IPS-18a (cell line): ENCODE measurements around the gene UROS.

Experiments
- H3K27ac ChIP-seq: one replicate; pipeline ENCODE4 v1.5.1; 2013; ENCODE audit warnings: low read length
- H3K27me3 ChIP-seq: one replicate; pipeline ENCODE4 v1.6.1; 2013; ENCODE audit warnings: mild to moderate bottlenecking, low read length; ENCODE audit not compliant: control insufficient read depth, insufficient read depth
- H3K36me3 ChIP-seq: one replicate; pipeline ENCODE4 v1.6.1; 2013; ENCODE audit warnings: low read depth, low read length; ENCODE audit not compliant: control insufficient read depth
- H3K4me1 ChIP-seq: one replicate; pipeline ENCODE4 v1.6.1; 2013; ENCODE audit warnings: low read depth, low read length; ENCODE audit not compliant: control insufficient read depth
- H3K4me3 ChIP-seq: one replicate; pipeline ENCODE4 v1.5.1; 2013; ENCODE audit warnings: low read length
- H3K9ac ChIP-seq: one replicate; pipeline ENCODE4 v1.6.1; 2013; ENCODE audit warnings: mild to moderate bottlenecking, low read length, moderate library complexity
- H3K9me3 ChIP-seq: one replicate; pipeline ENCODE4 v1.6.1; 2013; ENCODE audit warnings: low read depth, low read length; ENCODE audit not compliant: control insufficient read depth

UROS gene

DNA sequence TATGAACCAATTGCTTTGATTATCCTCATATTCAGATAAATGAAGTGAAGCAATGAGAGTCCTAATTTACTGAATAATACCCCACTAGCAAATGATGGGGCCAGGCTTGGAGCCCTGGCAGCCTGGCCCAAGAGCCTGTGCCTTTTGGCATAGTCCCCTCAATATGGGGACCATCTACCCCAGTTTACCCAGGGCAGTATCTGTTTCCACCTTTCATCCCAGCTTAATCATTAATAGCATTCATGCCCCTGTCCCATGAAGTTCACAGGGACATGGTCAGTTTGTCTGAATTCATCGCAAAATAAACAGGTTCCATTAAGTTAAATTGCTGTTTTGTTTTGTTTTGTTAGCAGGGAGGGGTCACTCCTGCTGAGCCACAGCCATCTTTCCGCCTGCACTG lies 25.8 kb upstream of the UROS start:
- Histone ChIP-seq H3K9ac (no peak overlapping the region), H3K9me3 (no peaks in the 10 kb centered on the region), H3K4me1 (no peaks in the 10 kb centered on the region), H3K27ac (no peak overlapping the region), H3K36me3 (peaks cover 4% of the 10 kb centered on the region), H3K4me3 (no peak overlapping the region), H3K27me3 (no peaks in the 10 kb centered on the region)

DNA sequence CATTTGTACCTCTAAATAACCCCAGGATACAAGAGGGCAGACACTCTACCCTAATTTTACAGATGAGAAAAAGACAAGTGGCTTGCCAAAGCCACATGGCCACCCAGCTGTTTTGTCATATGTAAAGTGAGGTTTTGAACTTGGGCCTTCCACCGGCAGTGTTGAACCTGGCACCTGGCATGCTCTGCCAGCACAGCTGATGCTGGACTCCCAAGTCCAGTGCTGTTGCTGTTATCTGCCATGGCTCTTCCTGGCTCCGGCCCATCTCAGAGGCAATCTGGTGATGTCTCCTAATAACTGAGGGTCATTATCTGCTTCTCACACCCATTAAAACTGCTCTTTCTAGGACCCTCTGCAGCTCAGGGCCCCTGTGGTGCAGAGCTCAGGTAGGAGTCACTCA lies 25.3 kb upstream of the UROS start:
- Histone ChIP-seq H3K4me1 (no peaks in the 10 kb centered on the region), H3K36me3 (peaks cover 4% of the 10 kb centered on the region), H3K4me3 (no peak overlapping the region), H3K9ac (no peak overlapping the region), H3K27ac (no peak overlapping the region), H3K9me3 (no peaks in the 10 kb centered on the region), H3K27me3 (no peaks in the 10 kb centered on the region)

GRCh38 chr10:125846894-125847293 lies 23.8 kb upstream of the UROS start:
- no peaks in the 10 kb centered on the region for H3K27me3 ChIP-seq
- no peaks in the 10 kb centered on the region for H3K4me1 ChIP-seq
- no peak overlapping the region for H3K27ac ChIP-seq
- H3K9ac ChIP-seq: no peak overlapping the region
- H3K4me3 ChIP-seq: no peak overlapping the region
- H3K36me3 ChIP-seq: peaks cover 8% of the 10 kb centered on the region
- no peaks in the 10 kb centered on the region for H3K9me3 ChIP-seq

DNA sequence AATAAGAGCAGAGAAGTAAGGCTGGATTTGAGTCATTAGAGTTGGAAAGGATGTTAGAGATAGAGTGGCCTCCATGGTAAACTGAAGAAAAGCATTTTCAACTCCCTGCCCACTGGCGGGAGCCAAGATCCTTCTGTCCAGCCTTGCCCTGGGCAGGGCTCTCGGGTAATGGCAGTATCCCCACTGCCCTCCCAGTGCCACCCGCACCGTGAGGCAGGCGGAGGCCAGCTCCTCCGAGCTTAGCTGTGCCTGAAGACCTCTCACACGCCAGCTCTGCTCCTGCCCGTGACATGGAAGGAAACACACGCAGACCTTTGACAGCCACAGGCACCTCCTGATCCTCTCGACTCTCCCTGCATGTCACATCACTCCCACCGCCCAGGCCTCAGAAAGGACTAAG lies 22.6 kb upstream of the UROS start:
- no peak overlapping the region for H3K9ac ChIP-seq
- no peaks in the 10 kb centered on the region for H3K27me3 ChIP-seq
- no peaks in the 10 kb centered on the region for H3K9me3 ChIP-seq
- H3K4me1 ChIP-seq: no peaks in the 10 kb centered on the region
- peaks cover 15% of the 10 kb centered on the region for H3K36me3 ChIP-seq
- H3K27ac ChIP-seq: no peak overlapping the region
- no peak overlapping the region for H3K4me3 ChIP-seq

DNA sequence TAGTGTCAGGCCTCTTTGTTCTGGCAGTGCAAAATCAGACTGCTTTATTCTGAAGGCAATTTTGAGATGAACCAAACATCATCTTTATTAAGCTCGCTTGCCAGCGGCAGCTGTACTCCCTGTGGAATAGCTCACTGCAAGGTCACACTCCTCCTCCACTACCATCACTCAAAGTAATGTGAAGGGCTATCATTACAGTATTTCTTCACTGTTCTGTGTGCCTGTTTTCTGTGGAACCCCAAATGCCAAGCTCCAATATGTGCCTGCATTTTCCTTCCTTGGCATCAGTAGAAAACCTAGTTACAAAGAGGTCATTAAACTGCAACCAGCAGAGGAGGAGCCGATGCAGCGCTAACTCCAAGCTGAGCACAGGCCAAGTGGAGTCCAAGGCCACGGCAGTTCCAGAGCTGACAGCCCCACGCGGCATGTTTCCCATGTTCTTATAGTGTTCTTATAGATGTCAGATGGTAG lies 21.7 kb upstream of the UROS start:
- no peaks in the 10 kb centered on the region for H3K4me1 ChIP-seq
- H3K9ac ChIP-seq: no peak overlapping the region
- peaks cover 23% of the 10 kb centered on the region for H3K36me3 ChIP-seq
- no peaks in the 10 kb centered on the region for H3K27me3 ChIP-seq
- H3K27ac ChIP-seq: no peak overlapping the region
- no peak overlapping the region for H3K4me3 ChIP-seq
- H3K9me3 ChIP-seq: no peaks in the 10 kb centered on the region

- Histone ChIP-seq H3K27ac (no peak overlapping the region), H3K36me3 (peaks cover 30% of the 10 kb centered on the region), H3K9ac (no peak overlapping the region), H3K4me1 (no peaks in the 10 kb centered on the region), H3K27me3 (no peaks in the 10 kb centered on the region), H3K9me3 (no peaks in the 10 kb centered on the region), H3K4me3 (no peak overlapping the region)
These were observed 20.7 kb upstream of the UROS start for GRCh38 chr10:125843603-125844329.

GRCh38 chr10:125840955-125841354 lies 17.9 kb upstream of the UROS start:
- Histone ChIP-seq H3K36me3 (peaks cover 55% of the 10 kb centered on the region), H3K9me3 (no peaks in the 10 kb centered on the region), H3K4me3 (no peak overlapping the region), H3K27me3 (no peaks in the 10 kb centered on the region), H3K9ac (no peak overlapping the region), H3K4me1 (no peaks in the 10 kb centered on the region), H3K27ac (no peak overlapping the region)

DNA sequence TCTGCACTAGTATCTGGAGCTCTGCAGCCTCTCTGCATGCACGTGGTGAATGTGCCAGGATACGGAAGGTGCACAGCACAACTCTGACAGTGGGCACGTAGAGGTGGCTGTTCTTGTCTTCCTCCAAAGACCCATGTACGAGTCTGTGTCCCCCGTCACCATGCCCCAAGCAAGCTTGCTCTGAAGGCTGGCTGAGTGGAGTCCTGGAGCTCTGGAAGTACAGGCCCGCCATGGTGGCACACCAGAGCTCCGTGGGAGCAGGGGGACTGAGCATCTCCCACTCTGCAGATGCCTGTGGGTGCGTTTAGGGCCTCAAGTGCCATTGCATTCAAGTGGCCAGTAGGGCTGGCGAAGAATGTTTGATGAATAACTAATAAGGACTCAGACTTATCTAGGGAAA lies 17.3 kb upstream of the UROS start:
- H3K36me3 ChIP-seq: peaks cover 61% of the 10 kb centered on the region
- H3K27ac ChIP-seq: no peak overlapping the region
- no peaks in the 10 kb centered on the region for H3K27me3 ChIP-seq
- H3K4me3 ChIP-seq: no peak overlapping the region
- no peak overlapping the region for H3K9ac ChIP-seq
- no peaks in the 10 kb centered on the region for H3K9me3 ChIP-seq
- no peaks in the 10 kb centered on the region for H3K4me1 ChIP-seq

DNA sequence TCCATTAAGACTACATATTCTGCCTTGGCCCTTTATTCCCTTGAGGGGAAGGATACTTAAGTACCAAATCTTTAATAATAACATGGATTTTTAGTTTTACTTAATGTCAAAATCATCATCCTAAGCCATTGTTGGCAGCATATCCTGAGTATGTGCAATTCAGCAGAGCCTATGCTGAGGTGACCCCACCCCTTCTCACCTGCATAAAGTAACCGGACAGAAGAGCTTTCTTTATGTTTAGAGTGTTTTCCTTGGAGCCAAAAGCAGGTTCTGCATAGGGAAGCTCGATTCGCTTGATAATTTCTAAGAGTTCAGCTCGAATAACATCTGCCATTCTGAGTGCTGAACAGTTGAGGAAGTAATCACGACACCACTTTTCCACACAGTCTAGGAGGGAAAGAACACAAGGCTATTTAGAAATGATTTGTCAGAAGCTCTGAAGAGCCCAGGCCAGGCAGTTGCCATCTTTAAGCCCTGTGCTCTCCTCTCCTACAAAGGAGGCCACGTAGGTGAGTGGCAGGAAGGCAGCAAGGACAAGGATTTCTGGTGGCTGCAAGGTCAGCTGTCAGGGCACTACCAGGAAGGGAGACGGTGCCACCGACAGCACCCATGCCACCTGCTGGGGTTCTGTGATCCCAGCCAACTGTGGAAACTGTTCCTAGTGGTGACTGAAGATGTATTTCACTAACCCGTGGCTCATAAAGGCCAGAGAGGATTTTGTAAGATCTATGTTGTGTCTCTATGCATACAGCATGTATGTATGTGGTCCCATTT lies 15.9 kb upstream of the UROS start:
- Histone ChIP-seq H3K27me3 (no peaks in the 10 kb centered on the region), H3K9me3 (no peaks in the 10 kb centered on the region), H3K4me3 (no peak overlapping the region), H3K27ac (no peak overlapping the region), H3K4me1 (no peaks in the 10 kb centered on the region), H3K36me3 (peaks cover 71% of the 10 kb centered on the region), H3K9ac (no peak overlapping the region)

DNA sequence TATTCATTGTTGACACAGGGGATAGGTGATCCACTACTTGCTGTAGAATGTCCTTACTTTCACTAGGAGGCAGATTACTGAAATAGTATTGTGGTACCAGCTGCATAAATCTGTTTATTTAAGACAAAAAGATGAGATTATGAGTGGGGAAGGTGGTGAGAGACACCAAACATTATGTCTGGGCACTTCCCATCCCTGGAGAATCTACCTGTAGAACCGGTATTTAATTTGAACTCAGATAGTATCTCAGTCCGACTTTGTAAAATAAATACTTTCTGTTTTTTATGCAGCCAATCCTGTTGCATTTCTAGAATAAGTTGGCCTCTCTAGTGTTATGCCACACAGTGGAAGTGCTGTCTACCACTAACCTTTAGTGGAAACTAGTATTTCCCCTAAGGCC lies 13.7 kb upstream of the UROS start:
- H3K9ac ChIP-seq: no peak overlapping the region
- H3K27ac ChIP-seq: no peak overlapping the region
- H3K4me3 ChIP-seq: no peak overlapping the region
- H3K36me3 ChIP-seq: peaks cover 88% of the 10 kb centered on the region
- no peaks in the 10 kb centered on the region for H3K27me3 ChIP-seq
- no peaks in the 10 kb centered on the region for H3K4me1 ChIP-seq
- H3K9me3 ChIP-seq: no peaks in the 10 kb centered on the region

- H3K36me3 ChIP-seq: peaks cover 74% of the 10 kb centered on the region
- no peak overlapping the region for H3K4me3 ChIP-seq
- H3K27ac ChIP-seq: no peak overlapping the region
- H3K9ac ChIP-seq: no peak overlapping the region
- H3K9me3 ChIP-seq: no peaks in the 10 kb centered on the region
- H3K27me3 ChIP-seq: no peaks in the 10 kb centered on the region
- peaks cover 5% of the 10 kb centered on the region for H3K4me1 ChIP-seq
These were observed 5.3 kb upstream of the UROS start for GRCh38 chr10:125828311-125828710.

DNA sequence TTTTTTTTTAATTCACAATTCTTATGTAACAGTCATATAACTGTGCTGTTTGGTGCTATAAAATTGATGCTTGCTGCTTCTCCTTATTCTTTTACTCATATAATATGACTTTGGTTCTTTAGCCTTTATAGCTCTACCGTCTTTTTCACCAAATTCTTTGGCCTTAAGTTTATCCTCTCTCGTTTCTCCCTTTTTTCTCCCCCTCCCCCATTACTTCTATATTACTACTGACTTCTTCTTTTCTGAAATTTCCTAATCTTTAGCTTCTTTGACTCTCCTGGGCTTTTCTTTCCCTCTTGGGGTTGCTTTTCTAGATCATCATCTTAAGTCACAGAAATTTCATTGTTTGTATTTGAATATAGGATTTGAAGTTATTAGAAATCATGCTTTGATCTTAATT lies 4.1 kb upstream of the UROS start:
- H3K4me1 ChIP-seq: peaks cover 5% of the 10 kb centered on the region
- no peaks in the 10 kb centered on the region for H3K9me3 ChIP-seq
- H3K27ac ChIP-seq: no peak overlapping the region
- H3K9ac ChIP-seq: no peak overlapping the region
- H3K4me3 ChIP-seq: no peak overlapping the region
- H3K27me3 ChIP-seq: no peaks in the 10 kb centered on the region
- H3K36me3 ChIP-seq: peaks cover 62% of the 10 kb centered on the region
